HCT116 (cell line): ENCODE results near the gene EEFSEC.

Source experiments
- CEBPB ChIP-seq: IDR thresholded peaks from 2 replicates; pipeline ENCODE4 v1.6.1; 2012; ENCODE audit warnings: low read depth
- CTCF ChIP-seq, 3 experiments: fragments of 200-600 bp in 1 of 3; sonication (generic) in 1 of 3; IDR thresholded peaks in 2 of 3; conservative IDR thresholded peaks in 1 of 3; 2 replicates each; pipeline ENCODE4 v1.5.1; 2012 to 2017; ENCODE audit warnings: low read depth in 2 of 3, low read length in 2 of 3, antibody characterized with exemption in 1 of 3, borderline replicate concordance in 1 of 3, control low read depth in 1 of 3, mild to moderate bottlenecking in 1 of 3, mixed read lengths in 1 of 3, mixed run types in 1 of 3, moderate library complexity in 1 of 3; ENCODE audit not compliant: insufficient read depth in 1 of 3
- EZH2 ChIP-seq: fragments of 200-600 bp; sonication (generic); IDR thresholded peaks from 2 replicates; pipeline ENCODE4 v1.6.1; 2017; ENCODE audit warnings: antibody characterized with exemption, mixed run types
- EZH2phosphoT487 ChIP-seq: fragments of 200-600 bp; IDR thresholded peaks from 2 replicates; pipeline ENCODE4 v1.6.1; 2018; ENCODE audit warnings: antibody characterized with exemption, borderline replicate concordance
- JUND ChIP-seq: IDR thresholded peaks from 2 replicates; pipeline ENCODE4 v1.6.1; 2012
- POLR2A ChIP-seq: IDR thresholded peaks from 2 replicates; pipeline ENCODE4 v1.7.0; 2011; ENCODE audit warnings: borderline replicate concordance; ENCODE audit not compliant: insufficient read depth, insufficient read length; ENCODE audit errors: extremely low read depth
- SIN3A ChIP-seq: IDR thresholded peaks from 2 replicates; pipeline ENCODE4 v1.6.1; 2012; ENCODE audit warnings: low read depth
- YY1 ChIP-seq: IDR thresholded peaks from 2 replicates; pipeline ENCODE4 v1.6.1; 2011; ENCODE audit warnings: low read length, low read depth, moderate library complexity, mild to moderate bottlenecking; ENCODE audit not compliant: insufficient replicate concordance; ENCODE audit errors: extremely low read depth

- no peak for TF ChIP-seq EZH2phosphoT487
- TF ChIP-seq SIN3A = no peak
- no peak for TF ChIP-seq POLR2A
- TF ChIP-seq CTCF (IDR thresholded peaks at IDR 0.05 in 2 of 3, conservative IDR thresholded peaks at IDR 0.05 in 1 of 3; ENCODE audit: borderline replicate concordance in 1 of 3, insufficient read depth in 1 of 3, low read depth in 2 of 3, low read length in 2 of 3) = no peak
- TF ChIP-seq EZH2 = no peak
- no peak for TF ChIP-seq CEBPB
- TF ChIP-seq YY1 = no peak
- no peak for TF ChIP-seq JUND
These were observed 52.4 kb downstream of the EEFSEC start for GRCh38 chr3:128205558-128206145.
